CD4-positive, alpha-beta T cell treated with Interferon alpha-2 for 1 hour (primary cell): ENCODE results near the gene ELP2.
"Not testable (repeated sequence)": the region's sequence is repeated elsewhere in the genome, so short reads cannot be mapped to it uniquely, and the experiment has no call there.

Experiments used
- DNase-seq, 2 donors: peaks; one replicate each; pipeline ENCODE4 v3.0.0-alpha.2; 2020 to 2022

The ELP2 gene

DNA sequence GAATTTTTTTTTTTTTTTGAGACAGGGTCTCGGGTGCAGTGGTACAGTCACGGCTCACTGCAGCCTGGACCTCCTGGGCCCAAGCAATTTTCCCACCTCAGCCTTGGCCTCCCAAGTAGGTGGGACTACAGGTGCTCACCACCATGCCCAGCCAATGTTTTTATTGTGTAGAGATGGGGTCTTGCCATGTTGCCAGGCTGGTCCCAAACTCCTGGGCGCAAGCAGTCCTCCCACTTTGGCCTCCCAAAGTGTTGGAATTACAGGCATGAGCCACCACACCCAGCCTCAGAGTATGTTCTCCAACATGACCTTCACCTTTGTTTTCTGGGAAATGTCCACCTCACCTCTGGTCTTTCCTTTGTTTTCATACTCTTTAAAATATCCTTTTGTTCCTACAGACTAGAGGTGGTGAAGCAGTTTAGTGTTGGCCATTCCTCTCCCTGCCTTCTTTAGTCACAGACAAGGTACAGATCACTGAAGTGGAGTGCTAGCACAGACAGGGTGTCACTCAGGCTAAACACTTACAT lies 38.1 kb downstream of the ELP2 start:
- no peak for DNase-seq

- DNase-seq: not testable (repeated sequence)
Observed at GRCh38 chr18:36168296-36168695, 38.6 kb downstream of the ELP2 start.

DNA sequence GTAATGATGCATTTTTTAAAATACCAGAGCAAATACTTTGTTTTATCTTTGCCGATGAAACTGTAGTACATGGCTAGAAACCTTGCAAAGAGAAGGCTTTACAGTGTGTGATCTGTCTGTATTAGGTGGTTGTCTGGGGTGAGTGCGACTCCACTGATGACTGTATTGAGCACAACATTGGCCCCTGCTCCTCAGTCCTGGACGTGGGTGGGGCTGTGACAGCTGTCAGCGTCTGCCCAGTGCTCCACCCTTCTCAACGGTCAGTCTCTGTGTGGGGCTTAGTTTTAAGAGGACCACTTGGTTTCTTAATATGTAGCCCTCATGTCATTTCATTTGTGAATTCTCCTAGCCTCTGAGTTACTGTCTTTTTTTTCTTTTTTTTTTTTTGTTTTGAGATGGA lies 40.2 kb downstream of the ELP2 start:
- no peak for DNase-seq

GRCh38 chr18:36175481-36175880 lies 45.8 kb downstream of the ELP2 start:
- no peak for DNase-seq

- no peak for DNase-seq
Observed at GRCh38 chr18:36176177-36176584, 46.5 kb downstream of the ELP2 start.

GRCh38 chr18:36176711-36177110 lies 47.0 kb downstream of the ELP2 start:
- DNase-seq: no peak

DNA sequence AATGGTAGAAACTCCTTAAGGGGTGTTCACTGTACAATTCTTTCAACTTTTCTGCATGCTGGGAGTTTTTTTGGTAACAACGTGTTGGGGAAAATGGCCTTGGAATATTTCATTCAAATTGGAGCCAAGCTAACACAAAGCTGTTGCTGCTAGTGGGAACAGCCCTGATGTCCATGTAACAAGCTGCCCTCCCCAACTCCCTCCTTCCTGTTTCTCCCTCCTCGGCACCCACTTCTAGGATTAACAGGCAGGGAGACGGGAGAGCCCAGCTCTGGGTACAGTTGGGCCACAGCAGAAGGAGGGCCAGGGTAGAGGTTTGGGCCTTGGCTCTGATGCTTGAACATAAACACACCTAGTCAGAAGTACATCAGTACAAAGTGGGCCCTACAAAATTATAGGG lies 48.2 kb downstream of the ELP2 start:
- DNase-seq: no peak

GRCh38 chr18:36179562-36180355 lies 50.1 kb downstream of the ELP2 start:
- no peak for DNase-seq

- DNase-seq: no peak
Observed at GRCh38 chr18:36181441-36181840, 51.7 kb downstream of the ELP2 start.

- DNase-seq: no peak
Observed at GRCh38 chr18:36181898-36182506, 52.3 kb downstream of the ELP2 start.

DNA sequence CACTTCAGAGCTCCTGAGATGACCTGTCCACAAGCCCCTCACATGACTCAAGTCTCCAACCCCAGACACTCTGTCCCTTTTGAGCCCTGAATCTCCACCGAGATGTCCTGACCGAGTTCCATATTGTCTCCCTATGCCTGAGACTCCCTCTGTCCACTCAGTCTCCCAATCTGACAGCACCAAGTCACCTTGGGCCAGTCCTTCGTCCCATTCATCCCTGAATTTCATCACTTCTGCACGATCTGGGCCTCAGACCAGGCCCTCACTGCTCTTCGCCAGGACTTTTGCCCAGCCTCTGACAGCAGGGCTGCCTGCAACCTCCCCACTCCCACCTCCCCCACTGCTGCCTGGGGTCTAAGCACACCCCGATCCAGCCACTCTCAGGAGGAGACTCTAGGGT lies 53.3 kb downstream of the ELP2 start:
- no peak for DNase-seq

- no peak for DNase-seq
Observed at GRCh38 chr18:36183987-36184386, 54.3 kb downstream of the ELP2 start.

DNA sequence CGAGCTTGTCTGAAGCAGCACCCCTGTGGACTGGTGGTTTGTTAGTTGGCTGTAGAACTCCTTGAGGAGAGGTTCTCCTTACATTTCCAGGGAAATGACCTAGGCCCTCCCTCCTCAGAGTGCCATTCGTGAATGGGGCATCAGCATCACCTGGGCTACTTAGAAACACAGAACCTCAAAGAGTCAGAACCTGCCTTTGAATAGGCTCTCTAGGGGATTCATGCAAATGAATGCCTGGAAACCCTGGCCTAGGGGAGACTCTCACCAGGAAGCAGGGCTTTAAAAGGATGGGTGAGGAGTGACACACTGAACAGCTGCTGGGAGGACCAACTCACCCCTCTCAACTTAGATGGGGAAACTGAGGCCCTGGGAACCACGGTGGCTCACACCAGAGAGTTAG lies 55.5 kb downstream of the ELP2 start:
- no peak for DNase-seq

DNA sequence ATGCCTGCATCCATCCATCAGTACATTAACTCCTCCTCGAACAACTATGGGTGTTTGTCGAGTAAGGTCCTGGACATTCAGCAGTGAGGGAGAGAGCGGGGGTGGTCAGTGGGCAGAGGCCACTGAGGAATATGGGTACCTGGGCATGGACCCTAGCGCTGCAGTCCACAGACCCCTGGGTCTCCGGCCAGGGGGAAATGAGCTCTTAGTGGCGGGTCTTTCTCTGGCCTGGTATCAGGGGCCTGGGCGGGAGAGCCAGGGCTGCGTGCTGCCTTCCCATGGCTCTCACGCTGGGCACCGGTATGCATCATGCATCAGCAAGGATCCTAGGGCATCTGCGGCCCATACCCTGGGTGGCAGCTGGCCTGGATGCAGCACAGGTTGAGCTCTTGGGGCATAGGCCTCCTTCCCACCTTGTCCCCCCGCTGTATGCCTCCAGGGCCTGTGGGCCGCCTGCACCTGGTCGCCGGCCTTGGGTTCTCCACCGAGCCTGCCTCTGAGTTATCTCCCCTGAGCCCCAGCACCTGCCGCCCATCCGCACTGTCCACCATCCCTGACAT lies 56.3 kb downstream of the ELP2 start:
- no peak for DNase-seq

DNA sequence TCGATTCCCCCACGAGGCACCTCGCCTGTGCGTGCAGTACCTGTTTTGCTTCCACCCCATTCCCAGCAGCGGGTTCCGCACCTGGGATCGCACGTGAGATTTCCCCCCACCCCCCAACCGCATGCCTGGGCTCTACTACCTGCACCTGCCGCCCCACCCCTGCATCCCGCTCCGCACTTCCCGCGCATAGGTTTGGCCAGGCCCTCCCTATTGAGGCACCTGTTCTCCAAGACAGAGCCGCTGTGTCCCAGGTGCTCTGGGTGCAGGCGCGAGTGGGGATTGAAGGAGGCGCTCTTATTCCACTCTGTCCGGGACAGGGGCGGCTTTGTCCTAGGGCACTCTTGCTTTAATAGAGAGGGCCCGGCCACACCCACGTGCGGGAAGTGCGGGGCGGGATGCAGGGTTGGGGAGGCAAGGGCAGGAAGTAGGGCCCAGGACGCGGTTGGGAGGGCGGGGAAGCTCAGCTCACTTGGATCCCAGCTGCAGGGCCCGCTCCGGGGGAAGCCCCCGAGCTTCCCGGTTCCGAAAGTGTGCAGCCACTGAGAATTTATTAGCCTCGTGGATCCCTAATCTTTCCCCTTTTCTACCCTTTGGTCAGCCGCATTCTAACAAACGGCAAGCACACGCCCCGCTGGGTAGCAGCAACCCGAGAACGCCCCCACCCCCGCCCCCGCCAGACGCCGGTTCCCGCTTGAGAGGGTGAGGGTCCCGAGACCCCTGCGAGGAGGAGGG lies 56.9 kb downstream of the ELP2 start:
- peak in 1 of 2 donors; percentile 16 for DNase-seq

DNA sequence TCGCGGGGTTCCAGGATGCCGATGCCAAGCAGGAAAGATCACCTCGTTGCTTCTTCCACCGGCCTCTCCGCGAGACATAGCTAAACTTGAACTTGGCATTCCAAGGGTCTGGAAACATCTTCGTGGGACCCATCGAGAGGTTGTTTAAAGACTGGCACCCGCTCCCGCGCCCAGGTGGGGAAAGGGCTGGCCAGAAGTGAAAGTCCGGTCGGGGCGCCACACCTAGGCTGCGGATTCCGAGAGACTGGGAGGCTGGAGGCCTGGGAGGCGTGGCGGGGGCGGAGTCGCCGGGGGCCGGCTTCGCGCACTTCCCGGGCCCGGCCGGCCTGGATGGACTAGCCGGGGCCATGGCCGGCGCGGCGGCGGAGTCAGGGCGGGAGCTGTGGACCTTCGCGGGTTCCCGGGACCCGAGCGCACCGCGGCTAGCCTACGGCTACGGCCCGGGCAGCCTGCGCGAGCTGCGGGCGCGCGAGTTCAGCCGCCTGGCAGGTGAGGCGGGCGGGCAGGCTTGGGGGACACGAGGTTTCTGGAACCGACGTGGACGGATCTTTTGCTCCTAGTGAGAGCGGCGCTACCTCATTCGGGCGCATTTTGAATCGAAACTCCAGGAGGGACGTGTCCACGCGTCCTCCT lies 57.6 kb downstream of the ELP2 start, which contains the start of gene MOCOS:
Gene MOCOS, plus strand, starts transcription at position 305 of the 633 bp plus-strand sequence. Its CDS starts 43 bp downstream, at position 348.
- peak; percentile 26 to 36 for DNase-seq

- no peak for DNase-seq
Observed at GRCh38 chr18:36187826-36188721, 58.4 kb downstream of the ELP2 start.

- no peak for DNase-seq
Observed at GRCh38 chr18:36188916-36189315, 59.2 kb downstream of the ELP2 start.

GRCh38 chr18:36189486-36189885 lies 59.8 kb downstream of the ELP2 start:
- no peak for DNase-seq

GRCh38 chr18:36191286-36191685 lies 61.6 kb downstream of the ELP2 start:
- DNase-seq: no peak

DNA sequence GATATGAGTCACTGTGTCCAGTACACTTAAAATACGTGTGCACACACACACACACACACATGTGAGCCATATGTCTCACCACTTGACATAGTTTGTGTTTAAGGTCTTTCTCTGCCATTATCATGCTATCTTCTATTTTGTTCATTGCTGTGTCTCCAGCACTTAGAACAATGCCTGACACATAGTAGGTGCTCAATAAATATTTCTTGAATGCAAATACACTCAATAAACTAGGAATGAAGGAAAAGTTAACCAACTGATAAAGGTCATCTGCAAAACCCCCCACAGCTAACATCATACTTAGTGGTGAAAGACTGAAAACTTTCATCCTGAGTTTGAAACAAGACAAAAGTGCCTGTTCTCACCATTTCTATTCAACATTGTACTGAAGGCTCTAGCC lies 62.0 kb downstream of the ELP2 start:
- DNase-seq: no peak
